GM12872 (cell line): ENCODE data around the gene ZNF407.

Experiments
- CTCF ChIP-seq: IDR thresholded peaks from 3 replicates; pipeline ENCODE4 v1.5.1; 2011; ENCODE audit warnings: low read depth, mild to moderate bottlenecking, low read length, moderate library complexity; ENCODE audit not compliant: insufficient read depth

Gene ZNF407

GRCh38 chr18:75037689-75037955 is 440.0 kb downstream of the ZNF407 start:
- no peak for TF ChIP-seq CTCF

GRCh38 chr18:75041586-75041985 is 443.9 kb downstream of the ZNF407 start:
- peak; percentile 15; the same call in 1 of the 3 replicates for TF ChIP-seq CTCF

GRCh38 chr18:75043478-75043877 is 445.8 kb downstream of the ZNF407 start:
- no peak for TF ChIP-seq CTCF

GRCh38 chr18:75044296-75044695 is 446.6 kb downstream of the ZNF407 start:
- no peak for TF ChIP-seq CTCF

- TF ChIP-seq CTCF, result no peak
Measured at GRCh38 chr18:75044791-75045190, 447.1 kb downstream of the ZNF407 start.

- no peak for TF ChIP-seq CTCF
Measured at GRCh38 chr18:75045272-75045671, 447.6 kb downstream of the ZNF407 start.

- no peak for TF ChIP-seq CTCF
Measured at GRCh38 chr18:75047240-75047961, 449.7 kb downstream of the ZNF407 start.
